HG03439 (cell line): ENCODE data around the gene FUBP3.

Source experiments
- ATAC-seq: cut with Tn5 transposase; IDR thresholded peaks from one replicate; pipeline ENCODE4 v1.9.1; 2021; ENCODE audit warnings: mild to moderate bottlenecking, moderate library complexity; ENCODE audit not compliant: unreplicated experiment

The FUBP3 gene

DNA sequence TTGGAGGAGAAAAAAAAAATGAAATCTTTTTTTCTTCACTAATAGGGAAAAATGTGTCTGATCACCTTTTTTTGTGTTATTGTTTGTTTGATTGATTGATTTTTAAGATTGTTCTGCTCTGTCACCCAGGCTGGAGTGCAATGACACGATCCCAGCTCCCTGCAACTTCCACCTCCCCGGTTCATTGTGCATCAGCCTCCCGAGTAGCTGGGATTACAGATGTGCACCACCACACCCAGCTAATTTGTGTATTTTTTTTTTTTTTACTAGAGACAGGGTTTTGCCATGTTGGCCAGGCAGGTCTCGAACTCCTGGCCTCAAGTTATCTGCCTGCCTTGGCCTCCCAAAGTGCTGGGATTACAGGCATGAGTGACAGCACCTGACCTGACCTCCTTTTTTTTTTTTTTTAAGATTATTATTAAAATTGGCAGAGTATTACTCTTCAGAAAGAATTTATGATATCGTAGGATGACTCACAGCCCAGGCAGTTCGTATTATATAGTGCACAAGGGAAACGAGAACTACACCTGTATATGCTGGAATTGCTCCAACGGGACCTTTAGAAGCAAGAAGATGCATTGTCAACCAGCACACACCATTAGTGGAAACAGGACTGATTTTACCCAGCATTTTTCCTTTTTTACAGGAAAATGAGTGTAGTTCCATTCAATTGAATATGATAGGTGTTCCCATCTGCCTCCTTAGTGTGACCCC, 27.7 kb downstream of the FUBP3 start:
- ATAC-seq, result no peak

DNA sequence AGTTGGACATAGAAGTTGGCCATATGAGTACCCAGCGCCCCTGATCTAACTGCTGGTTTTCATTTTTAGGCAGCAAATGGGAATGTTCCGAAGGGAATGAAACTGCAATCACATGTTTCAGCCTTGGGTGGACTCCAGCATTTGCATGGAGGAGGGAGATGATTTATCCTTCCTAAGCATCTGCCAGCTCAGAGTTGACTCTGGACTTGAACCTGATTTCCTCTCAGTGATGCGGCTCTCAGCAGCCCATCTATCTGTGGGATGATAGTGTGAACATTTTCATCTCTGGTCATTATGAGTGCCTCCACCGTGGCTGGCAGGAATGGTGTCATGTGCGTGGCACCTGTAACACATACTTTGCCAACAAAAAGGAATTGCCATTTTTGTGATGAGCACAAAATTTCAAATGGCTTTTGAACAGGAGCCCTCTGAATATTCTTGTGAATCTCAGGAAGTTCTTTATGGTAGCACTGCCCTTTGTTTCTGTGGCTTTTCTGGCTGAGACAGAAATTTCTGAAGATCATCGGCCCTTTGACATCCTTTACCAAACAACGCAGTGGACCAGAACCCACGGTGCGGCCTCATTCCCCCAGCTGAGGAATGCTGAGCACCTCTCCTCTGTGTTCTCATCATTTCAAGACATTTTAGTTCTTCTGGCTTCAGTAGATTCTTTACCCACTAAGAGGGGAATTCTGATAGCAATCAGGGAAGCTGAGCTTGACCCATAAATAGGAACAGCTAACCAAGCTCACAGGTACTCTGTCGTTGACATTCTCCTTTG, 28.5 kb downstream of the FUBP3 start:
- ATAC-seq, result no peak

DNA sequence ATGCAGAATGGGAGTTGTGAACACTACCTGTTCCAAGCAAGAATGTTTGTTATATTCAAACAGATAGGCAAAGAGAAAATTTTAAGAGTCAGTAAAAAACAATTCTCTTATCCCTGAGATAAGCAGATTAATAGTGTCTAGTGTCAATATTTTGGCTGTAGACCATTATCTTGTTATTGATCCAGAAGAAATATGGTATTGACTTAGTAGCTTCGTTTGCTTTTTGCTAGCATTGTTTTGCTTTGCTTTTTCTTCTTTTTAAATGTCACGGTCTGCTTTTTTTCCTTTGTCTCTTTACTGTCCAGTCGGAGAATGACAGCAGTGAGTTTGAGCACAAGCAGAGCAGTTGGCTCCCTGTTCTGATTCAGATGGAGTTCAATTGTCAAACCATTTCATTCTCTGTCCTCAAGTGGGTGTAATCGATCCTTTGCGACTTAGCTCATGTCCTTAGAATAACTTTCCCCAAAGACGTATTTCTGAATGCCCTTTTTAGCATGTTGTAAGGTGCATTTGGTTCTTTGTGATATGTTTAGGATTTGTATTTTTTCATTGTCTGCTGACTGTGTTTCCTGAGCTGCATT, 29.3 kb downstream of the FUBP3 start:
- ATAC-seq, result no peak

DNA sequence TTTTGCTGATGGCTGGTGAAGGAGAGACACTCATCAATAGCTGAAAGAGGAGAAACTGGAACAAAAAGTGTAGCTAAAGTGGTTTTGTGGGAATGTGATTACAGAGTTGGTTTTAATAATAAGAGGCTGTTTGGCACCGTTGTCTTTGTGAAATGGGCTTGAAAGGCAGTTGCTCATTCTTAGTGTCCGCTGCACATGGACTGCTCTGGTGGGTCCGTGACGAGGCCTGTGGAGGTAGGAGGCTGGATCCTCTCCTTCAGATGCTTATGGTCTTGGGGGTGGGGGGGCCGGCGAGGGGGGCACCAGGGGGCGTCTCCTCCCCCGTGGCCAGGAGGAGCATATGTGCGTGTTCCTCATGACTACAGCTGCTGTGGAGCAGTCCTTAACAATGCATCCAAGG, 29.8 kb downstream of the FUBP3 start:
- ATAC-seq, result no peak

DNA sequence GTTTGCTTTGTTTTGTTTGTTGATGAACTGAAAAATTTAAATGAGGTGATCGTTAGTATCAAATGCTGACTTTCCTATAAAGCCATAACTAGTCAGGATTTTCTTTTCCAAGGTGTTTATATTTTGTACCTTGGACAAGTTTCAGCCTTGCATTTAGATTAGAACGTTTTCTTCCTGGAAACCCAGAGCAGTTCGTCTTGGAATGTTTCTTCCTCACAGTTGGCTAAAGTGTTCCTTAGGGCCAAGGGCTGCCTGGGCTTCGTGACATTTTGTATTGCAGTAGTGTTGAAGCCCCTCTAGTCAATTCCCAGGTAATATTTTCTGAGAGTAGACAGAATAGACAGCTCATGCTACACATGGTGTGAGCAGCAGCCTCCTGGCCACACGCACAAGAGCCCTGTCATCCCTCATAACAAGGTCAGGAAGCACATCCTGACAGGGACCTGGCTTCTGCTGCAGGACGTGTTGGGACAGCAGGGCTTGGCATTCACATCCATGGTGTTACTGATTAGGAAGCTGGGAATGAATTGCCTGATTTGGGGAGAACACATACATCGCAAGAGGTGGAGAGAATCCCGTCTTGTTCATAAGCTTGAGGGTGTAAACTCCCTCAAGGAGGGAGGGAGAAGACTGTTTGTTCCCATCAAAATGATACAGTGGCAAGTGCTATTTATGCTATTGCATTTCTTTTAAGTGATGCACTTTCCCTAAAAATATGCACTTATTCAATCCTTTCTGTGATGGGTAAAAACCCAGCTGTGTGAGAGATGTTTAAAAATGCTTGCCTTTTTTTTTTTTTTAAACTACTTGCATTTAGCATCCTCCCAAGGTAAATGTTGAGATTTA, 31.7 kb downstream of the FUBP3 start:
- ATAC-seq, result no peak

DNA sequence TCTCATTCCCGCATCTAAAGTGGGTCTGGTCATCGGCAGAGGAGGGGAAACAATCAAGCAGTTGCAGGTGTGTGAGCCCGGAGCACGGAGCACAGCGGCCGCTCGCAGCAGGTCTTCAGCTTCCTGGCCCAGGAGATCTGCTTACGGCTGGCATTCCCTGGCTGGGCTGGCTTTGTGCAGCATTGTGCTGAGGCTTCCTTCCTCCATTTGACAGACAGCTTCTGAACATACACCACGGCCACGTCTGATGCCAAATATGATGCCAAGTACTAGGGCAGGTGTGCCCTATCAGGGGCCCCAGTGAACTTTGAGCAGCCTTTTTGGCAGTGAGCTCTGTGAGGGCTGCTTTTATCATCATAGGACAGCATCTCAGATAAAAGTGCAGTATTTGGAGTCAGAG, 37.1 kb downstream of the FUBP3 start:
- no peak for ATAC-seq

DNA sequence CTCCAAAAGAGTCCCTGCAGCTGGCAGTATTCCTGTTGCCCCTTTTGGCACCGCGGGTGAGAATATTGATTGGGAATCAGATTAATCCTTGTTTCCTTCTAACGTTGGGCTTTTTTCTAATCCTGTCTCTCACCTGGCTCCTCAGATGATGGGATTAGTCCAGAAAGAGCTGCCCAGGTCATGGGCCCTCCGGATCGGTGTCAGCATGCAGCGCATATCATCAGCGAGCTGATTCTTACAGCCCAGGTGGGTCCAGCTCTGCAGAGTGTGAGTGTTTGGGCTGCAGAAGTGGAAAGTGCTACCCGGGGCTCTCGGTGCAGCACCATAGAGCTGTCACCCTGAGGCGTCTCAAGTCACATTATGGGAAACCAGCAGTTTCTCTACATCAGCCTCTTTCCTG, 44.1 kb downstream of the FUBP3 start:
- no peak for ATAC-seq

DNA sequence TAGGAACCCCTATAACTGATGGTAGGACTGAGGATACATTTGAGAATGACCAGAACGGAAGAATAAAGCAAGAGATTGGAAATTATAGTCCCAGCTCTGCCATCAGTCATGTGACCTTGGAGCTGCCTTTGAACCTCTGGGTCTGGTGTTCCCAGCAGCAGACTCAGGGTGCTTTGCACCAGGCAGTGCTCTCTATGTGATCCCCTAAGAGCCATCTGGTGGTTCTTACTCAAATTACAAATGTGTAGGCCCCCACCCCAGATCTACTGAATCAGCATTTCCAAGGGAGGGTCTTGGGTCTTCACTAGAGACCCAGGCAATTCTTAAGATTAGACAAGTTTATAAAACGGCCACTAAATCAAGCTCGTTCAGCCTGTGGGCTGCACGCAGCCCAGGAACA, 44.8 kb downstream of the FUBP3 start:
- ATAC-seq, result no peak

DNA sequence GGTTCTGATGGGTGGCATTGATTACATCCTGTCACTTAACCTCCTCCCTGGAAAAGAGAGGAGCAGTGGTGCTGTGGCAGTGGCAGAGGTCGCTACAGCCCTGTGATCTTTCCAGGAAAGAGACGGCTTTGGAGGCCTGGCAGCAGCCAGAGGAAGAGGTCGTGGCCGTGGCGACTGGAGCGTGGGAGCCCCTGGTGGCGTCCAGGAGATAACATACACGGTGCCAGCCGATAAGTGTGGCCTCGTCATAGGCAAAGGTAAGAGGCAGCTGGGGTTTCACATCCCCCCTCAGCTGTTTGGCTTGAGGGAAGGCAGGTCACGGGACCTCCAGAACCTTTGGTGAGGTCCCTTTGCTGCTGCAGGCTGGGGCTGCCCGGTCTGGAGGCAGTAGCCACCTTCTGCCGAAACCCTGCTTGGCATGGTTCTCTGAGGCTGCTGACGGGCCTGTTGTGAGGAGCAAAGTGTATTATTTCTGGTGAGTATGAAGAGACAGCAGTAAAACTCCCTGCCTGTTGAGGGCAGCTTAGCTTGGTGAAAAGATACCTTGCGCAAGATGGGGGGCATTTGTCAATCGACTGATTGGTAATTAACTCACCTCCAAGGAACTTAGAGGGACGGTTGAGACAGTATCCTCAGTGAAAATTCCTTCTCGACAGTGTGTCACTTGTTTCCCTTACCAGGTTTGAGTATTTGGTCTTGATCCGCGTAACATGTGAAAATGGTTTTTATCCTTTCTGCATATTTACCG, 47.0 kb downstream of the FUBP3 start:
- ATAC-seq, result no peak

DNA sequence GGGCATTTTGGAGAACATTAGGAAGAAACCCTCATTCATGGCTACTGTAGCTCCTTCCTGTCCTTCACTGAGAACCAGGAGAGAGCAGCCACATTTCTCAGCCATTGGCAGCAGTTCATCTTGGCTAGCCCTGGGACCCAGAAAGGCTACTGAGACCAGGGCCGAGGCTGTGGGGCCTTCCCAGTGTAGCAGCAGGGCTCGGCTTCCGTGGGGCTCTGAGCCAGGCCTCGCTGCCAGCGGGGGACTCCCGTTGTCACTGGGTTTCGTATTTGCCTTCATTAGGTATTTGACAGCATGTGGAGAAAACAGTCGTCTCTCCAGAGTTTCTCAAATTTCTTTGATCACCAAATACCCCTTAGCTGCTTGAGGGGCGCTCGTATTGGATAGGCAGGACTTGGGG, 47.7 kb downstream of the FUBP3 start:
- ATAC-seq, result no peak

DNA sequence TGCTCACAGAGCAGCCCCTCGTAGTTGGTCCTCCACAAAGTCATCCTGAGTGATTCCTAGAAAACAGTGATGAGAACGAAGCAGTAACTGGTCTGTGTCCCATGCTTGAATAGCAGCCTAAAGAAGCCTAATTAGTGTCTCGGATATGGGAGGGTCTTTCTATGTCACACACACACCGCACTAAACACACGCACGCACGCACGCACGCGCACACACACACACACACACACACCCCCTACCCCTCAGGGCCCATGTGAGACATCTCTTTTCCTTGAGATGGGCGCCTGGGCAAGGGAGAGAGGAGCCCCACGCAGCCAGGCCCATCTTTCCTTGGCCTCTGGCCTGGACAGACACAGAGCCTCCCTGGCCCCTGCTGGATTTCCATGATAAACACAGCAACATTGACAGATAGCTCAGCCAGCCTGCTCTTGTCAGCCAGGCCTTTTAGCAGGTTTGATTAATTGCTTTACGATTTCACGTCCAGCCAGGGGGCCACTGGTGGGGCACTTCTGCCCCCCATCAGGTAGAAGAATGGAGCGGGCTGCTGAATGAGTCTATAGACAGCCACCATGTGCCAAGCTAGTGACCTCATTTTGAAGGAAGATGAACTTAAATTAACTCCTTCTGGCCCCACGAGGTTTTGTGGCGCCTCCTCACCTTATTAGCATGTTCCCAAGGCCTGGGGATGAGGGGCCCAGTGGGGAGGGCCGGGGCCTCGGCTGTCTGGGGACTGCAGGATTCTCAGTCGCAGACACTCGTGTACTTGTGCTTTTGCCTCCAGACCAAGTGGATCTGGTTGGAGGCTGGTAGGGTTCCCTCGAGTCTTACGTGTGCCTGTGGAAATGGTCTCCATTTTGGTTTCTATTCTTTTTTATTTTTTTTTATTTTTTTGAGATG, 48.8 kb downstream of the FUBP3 start:
- ATAC-seq, result no peak

DNA sequence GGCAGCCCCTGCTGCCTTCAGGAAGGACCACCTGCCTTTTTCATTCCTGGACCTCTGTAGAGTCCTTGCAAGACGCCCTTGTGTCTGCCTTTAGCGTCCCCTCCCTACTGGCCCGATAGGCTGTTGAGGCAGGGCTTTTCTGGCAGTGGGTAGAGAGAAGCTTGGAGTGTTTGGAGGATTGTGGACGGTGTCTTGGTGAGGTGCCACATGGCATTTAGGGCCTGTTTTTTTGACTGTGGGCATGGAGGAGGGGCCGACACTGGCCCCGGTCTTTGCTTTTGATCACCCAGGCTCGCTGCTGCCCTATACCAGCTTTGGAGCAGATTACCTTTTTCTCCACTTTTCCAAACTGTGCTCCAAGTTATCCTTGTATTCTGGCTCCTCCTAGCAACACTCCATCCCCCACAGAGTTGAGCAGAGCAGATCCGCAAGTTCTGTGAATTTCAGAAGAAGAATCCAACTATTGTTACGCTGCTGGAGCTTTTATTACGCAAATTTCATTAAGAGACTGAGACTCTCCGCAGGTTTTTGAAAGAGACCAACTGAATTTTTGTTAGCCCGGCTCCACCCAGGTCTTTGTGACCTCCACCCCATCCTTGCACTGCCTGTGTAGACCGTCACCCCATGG, 50.2 kb downstream of the FUBP3 start:
- no peak for ATAC-seq

DNA sequence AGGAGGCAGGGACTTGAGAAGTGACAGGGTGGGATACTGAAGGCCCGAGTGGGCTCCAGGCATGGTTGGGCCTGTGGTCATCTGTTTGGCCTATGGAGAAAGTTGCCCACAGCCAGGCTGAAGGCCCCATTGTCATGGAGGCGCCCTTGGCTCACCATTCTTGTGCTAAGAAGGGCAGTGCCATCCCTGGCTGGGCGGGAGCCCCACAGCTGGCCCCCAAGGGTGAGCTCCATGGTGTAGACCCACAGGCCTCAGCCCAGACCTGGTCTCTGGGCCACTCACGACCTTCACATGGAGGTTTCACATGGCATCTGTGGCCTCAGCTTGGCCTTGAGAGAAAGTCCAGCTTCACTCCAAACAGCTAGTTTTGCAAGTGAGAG, 50.7 kb downstream of the FUBP3 start:
- ATAC-seq, result no peak

DNA sequence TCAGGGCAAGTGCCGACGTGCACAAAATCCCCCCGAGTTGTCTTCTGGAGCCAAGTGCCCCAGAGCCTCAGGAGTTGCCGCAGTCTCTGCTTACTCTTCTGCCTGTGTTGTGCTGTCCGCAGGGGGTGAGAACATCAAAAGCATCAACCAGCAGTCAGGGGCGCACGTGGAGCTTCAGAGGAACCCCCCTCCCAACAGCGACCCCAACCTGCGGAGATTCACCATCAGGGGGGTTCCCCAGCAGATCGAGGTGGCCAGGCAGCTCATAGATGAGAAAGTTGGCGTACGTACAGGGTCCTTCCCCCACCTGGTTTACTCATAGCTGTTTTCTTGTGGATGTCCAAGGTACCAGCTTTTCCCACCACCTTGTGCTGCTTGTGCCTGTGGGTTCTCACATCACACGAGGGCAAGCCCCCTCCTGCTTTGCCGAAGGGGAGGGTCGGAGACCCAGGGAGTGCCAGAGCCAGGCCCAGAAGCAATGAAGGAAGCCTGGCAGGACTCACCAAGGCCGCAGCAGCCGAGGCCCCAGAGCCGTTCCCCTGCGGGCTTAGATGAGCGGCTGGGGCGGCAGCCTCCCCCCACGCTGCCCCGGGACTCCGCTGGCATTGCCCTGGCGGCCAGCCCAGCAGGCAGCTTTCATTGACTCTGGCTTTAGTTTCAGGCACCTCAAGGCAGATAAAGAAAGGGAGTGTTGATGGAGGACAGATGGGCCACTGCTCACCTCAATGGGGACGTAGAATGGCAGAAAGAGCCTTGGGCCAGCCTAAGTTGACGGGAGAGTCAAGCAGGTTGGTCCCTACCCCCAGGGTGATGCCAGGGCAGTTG, 51.3 kb downstream of the FUBP3 start:
- no peak for ATAC-seq

DNA sequence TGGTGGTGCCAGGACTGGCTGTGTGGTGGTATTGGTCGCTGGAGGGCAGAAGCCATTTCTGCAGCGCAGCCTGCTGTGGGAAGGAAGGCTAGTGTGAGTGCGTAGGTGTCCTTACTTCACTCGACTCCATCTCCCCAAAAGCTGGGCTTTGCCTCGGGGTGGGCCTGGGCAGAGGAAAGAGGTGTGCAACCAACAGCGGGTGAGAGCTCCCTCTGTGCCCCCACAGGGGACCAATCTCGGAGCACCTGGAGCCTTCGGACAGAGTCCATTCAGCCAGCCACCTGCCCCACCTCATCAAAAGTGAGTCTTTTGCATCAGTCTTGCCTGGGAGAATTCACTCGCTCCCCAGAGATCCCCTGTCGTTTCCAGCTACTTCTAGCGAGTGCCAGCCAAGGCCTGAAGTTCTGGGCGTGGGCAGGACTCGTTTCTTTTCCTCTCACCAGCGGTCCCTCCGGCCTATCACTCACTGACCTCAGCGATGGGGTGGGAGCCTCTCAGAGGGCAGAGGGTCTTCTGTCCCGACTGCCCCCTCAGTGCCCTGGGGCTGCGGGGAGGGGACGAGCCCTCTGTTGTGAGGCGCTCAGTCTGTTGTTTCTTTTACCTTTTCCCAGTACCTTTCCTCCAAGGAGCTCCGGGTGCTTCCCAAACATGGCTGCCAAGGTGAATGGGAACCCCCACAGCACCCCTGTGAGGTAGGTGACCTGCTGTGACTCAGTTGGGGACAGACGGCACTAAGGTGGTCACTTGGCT, 52.1 kb downstream of the FUBP3 start:
- ATAC-seq, result no peak

DNA sequence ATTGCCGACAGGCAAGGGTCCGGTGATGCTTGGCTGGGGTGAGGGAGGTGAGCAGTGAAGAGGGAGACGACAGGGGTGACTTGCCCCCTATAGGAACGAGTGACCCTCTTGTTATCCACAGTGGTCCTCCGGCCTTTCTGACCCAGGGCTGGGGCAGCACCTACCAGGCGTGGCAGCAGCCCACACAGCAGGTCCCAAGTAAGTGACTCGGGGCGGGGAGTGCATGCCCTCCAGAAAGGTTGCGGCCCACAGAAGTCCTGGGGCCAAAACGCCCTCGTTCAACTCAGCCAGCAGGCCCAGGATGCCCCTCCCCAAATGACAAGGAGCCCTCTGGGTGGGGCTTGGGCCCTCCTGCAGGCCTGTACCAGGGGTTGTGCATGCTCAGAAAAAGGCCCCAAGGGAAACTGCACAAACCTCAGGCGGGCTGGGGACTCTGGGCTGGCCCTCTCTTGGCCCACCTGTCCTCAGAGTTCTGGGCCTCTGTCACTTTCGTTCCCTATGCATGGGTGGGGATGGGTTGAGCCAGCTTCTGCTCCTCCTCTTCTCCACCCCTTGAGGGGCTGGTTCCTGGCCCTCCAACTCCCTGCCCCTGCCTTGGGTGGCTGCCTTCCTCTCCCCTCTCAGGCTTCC, 52.8 kb downstream of the FUBP3 start:
- no peak for ATAC-seq

DNA sequence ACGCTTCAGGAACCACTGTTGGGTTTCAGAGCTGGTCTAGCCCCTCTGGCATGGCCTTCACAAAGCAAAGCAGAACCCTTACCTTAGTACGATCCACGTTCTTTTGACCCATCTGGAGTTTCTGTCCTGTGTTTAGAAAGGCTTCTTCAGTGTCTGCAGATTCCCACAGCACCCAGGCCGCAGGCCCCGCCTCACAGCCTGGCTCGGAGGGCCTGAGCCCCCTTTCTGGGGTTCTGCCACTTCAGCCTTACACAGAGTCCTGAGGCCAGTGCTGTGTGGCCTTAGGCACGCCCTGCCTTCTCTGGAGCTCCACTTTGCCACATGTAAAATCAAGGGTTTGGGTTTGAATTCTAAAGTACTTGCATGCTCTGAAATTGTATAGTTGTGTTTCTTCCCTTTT, 53.5 kb downstream of the FUBP3 start:
- no peak for ATAC-seq
